KMS-11 (cell line): Measurements from ENCODE around the gene CC2D2B.

Experiments used
- H2AFZ ChIP-seq: fragments of 200-600 bp; sonication (generic); 2 replicates; pipeline ENCODE4 v1.6.1; 2016; ENCODE audit warnings: antibody characterized with exemption, mixed run types, low read depth
- H3K27ac ChIP-seq: fragments of 200-600 bp; sonication (generic); 2 replicates; pipeline ENCODE4 v1.6.1; 2016; ENCODE audit warnings: mild to moderate bottlenecking, mixed run types
- H3K27me3 ChIP-seq: fragments of 200-600 bp; sonication (generic); 2 replicates; pipeline ENCODE4 v1.6.1; 2017; ENCODE audit warnings: mild to moderate bottlenecking, low read depth, mixed run types, moderate library complexity; ENCODE audit not compliant: insufficient read depth
- H3K36me3 ChIP-seq: fragments of 200-600 bp; sonication (generic); 2 replicates; pipeline ENCODE4 v1.6.1; 2017; ENCODE audit warnings: mild to moderate bottlenecking, mixed run types; ENCODE audit not compliant: insufficient read depth
- H3K4me1 ChIP-seq: fragments of 200-600 bp; sonication (generic); 2 replicates; pipeline ENCODE4 v1.6.1; 2016; ENCODE audit warnings: mild to moderate bottlenecking, low read depth, mixed run types; ENCODE audit not compliant: poor library complexity, severe bottlenecking
- H3K4me2 ChIP-seq: fragments of 200-600 bp; sonication (generic); 2 replicates; pipeline ENCODE4 v1.7.0; 2016; ENCODE audit warnings: mild to moderate bottlenecking, mixed run types
- H3K4me3 ChIP-seq: fragments of 200-600 bp; sonication (generic); IDR thresholded peaks from 2 replicates; pipeline ENCODE4 v1.6.1; 2017; ENCODE audit warnings: low read depth, low read length, mixed read lengths; ENCODE audit not compliant: insufficient read depth
- H3K79me2 ChIP-seq: fragments of 200-600 bp; sonication (generic); 2 replicates; pipeline ENCODE4 v1.6.1; 2016; ENCODE audit warnings: low read depth, mixed run types; ENCODE audit not compliant: insufficient read depth
- H3K9ac ChIP-seq: fragments of 200-600 bp; sonication (generic); 2 replicates; pipeline ENCODE4 v1.6.1; 2016; ENCODE audit warnings: mild to moderate bottlenecking, mixed run types
- H4K20me1 ChIP-seq: fragments of 200-600 bp; sonication (generic); 2 replicates; pipeline ENCODE4 v1.6.1; 2016; ENCODE audit warnings: mild to moderate bottlenecking, mixed run types; ENCODE audit not compliant: insufficient read depth
- CTCF ChIP-seq: fragments of 200-600 bp; sonication (generic); conservative IDR thresholded peaks from 2 replicates; pipeline ENCODE4 v1.6.1; 2017; ENCODE audit warnings: low read depth, mild to moderate bottlenecking, antibody characterized with exemption, low read length, moderate library complexity, mixed read lengths

The CC2D2B gene

GRCh38 chr10:96082153-96082552 is 174.4 kb downstream of the CC2D2B start:
- H3K27me3 ChIP-seq, result no peaks in the 10 kb centered on the region
- no peaks in the 10 kb centered on the region for H3K4me1 ChIP-seq
- no peak overlapping the region for H3K9ac ChIP-seq
- TF ChIP-seq CTCF, result no peak
- no peaks in the 10 kb centered on the region for H3K79me2 ChIP-seq
- H3K4me2 ChIP-seq, result no peak overlapping the region
- H3K27ac ChIP-seq, result no peak overlapping the region
- H4K20me1 ChIP-seq, result no peaks in the 10 kb centered on the region
- H3K4me3 ChIP-seq, result no peak overlapping the region
- H2AFZ ChIP-seq, result no peak overlapping the region
- no peaks in the 10 kb centered on the region for H3K36me3 ChIP-seq
